WTC11 (cell line): ENCODE results near the gene ZNF823.

ENCODE experiments used
- TEAD1 ChIP-seq: sonication (generic); formaldehyde crosslinking; IDR thresholded peaks from 2 replicates; pipeline ENCODE4 v1.8.0; 2022; ENCODE audit warnings: mild to moderate bottlenecking, missing genetic modification reagents
- TF ChIP-seq, protein P1 (sequence below): fragments of 200-600 bp; IDR thresholded peaks from 2 replicates; pipeline ENCODE4 v1.8.0; 2022; ENCODE audit warnings: antibody characterized with exemption
- TF ChIP-seq, protein P2 (sequence below): sonication (generic); formaldehyde crosslinking; IDR thresholded peaks from 2 replicates; pipeline ENCODE4 v1.8.0; 2022; ENCODE audit warnings: mild to moderate bottlenecking, missing genetic modification reagents

GRCh38 chr19:11763611-11764010, 24.9 kb upstream of the ZNF823 start:
- TF ChIP-seq, protein P1, sequence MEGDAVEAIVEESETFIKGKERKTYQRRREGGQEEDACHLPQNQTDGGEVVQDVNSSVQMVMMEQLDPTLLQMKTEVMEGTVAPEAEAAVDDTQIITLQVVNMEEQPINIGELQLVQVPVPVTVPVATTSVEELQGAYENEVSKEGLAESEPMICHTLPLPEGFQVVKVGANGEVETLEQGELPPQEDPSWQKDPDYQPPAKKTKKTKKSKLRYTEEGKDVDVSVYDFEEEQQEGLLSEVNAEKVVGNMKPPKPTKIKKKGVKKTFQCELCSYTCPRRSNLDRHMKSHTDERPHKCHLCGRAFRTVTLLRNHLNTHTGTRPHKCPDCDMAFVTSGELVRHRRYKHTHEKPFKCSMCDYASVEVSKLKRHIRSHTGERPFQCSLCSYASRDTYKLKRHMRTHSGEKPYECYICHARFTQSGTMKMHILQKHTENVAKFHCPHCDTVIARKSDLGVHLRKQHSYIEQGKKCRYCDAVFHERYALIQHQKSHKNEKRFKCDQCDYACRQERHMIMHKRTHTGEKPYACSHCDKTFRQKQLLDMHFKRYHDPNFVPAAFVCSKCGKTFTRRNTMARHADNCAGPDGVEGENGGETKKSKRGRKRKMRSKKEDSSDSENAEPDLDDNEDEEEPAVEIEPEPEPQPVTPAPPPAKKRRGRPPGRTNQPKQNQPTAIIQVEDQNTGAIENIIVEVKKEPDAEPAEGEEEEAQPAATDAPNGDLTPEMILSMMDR, result no peak
- TF ChIP-seq, protein P2, sequence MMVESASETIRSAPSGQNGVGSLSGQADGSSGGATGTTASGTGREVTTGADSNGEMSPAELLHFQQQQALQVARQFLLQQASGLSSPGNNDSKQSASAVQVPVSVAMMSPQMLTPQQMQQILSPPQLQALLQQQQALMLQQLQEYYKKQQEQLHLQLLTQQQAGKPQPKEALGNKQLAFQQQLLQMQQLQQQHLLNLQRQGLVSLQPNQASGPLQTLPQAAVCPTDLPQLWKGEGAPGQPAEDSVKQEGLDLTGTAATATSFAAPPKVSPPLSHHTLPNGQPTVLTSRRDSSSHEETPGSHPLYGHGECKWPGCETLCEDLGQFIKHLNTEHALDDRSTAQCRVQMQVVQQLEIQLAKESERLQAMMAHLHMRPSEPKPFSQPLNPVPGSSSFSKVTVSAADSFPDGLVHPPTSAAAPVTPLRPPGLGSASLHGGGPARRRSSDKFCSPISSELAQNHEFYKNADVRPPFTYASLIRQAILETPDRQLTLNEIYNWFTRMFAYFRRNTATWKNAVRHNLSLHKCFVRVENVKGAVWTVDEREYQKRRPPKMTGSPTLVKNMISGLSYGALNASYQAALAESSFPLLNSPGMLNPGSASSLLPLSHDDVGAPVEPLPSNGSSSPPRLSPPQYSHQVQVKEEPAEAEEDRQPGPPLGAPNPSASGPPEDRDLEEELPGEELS (CRISPR knock-in tag), result no peak
- TF ChIP-seq TEAD1, result no peak
